WTC11 (cell line): ENCODE measurements around the gene TASL. TPM values are rescaled to one million over a fixed set of nuclear protein-coding genes. Genes with fewer than 3 reads are reported as not detected.

ENCODE experiments used
- ATAC-seq: fragments of 200-7000 bp; cut with Tn5 transposase; 2 replicates; pipeline ENCODE4 v1.10.0; 2021; ENCODE audit warnings: mild to moderate bottlenecking, moderate library complexity
- CTCF ChIA-PET: fragments of 300-600 bp; sonication (Branson Sonifier 250); formaldehyde crosslinking; loops from one replicate; lab custom pipeline; 2021; ENCODE audit warnings: antibody characterized with exemption; lab: Charles Lee
- POLR2A ChIA-PET: fragments of 350-600 bp; sonication (Branson Sonifier 250); formaldehyde crosslinking; loops from one replicate; lab custom pipeline; 2021; ENCODE audit warnings: antibody characterized with exemption; lab: Charles Lee
- DNase-seq: peaks from one replicate; pipeline ENCODE4 v3.0.0; 2021; ENCODE audit warnings: low spot score
- H3K27ac Mint-ChIP-seq: 2 replicates; pipeline ENCODE4 v1.8.0; 2021; ENCODE audit warnings: mixed read lengths
- H3K27me3 Mint-ChIP-seq: 2 replicates; pipeline ENCODE4 v1.8.0; 2021; ENCODE audit warnings: low read depth, mild to moderate bottlenecking, moderate library complexity, mixed read lengths
- H3K36me3 Mint-ChIP-seq: 2 replicates; pipeline ENCODE4 v1.8.0; 2021; ENCODE audit warnings: mixed read lengths
- H3K4me1 Mint-ChIP-seq: 2 replicates; pipeline ENCODE4 v1.8.0; 2022; ENCODE audit warnings: mixed read lengths
- H3K4me3 Mint-ChIP-seq: 2 replicates; pipeline ENCODE4 v1.8.0; 2021; ENCODE audit warnings: mild to moderate bottlenecking, moderate library complexity, mixed read lengths
- H3K9me3 Mint-ChIP-seq: 2 replicates; pipeline ENCODE4 v1.8.0; 2021; ENCODE audit warnings: mixed read lengths
- ATF1 ChIP-seq: sonication (generic); formaldehyde crosslinking; IDR thresholded peaks from 2 replicates; pipeline ENCODE4 v1.8.1; 2023; ENCODE audit warnings: mild to moderate bottlenecking, moderate library complexity, missing genetic modification reagents
- ATF3 ChIP-seq: sonication (generic); formaldehyde crosslinking; conservative IDR thresholded peaks from 2 replicates; pipeline ENCODE4 v1.8.1; 2022; ENCODE audit warnings: mild to moderate bottlenecking, missing genetic modification reagents
- CREB1 ChIP-seq: sonication (generic); formaldehyde crosslinking; IDR thresholded peaks from 2 replicates; pipeline ENCODE4 v1.8.0; 2023; ENCODE audit warnings: mild to moderate bottlenecking, missing genetic modification reagents
- FOXK1 ChIP-seq: sonication (generic); formaldehyde crosslinking; IDR thresholded peaks from 2 replicates; pipeline ENCODE4 v1.8.0; 2022; ENCODE audit warnings: mild to moderate bottlenecking, moderate library complexity, missing genetic modification reagents
- GABPB1 ChIP-seq: sonication (generic); formaldehyde crosslinking; IDR thresholded peaks from 2 replicates; pipeline ENCODE4 v1.8.1; 2023; ENCODE audit warnings: mild to moderate bottlenecking, missing genetic modification reagents
- HMGA2 ChIP-seq: fragments of 250-450 bp; sonication (Bioruptor Pico); IDR thresholded peaks from 2 replicates; pipeline ENCODE4 v1.4.0; 2021; ENCODE audit warnings: mild to moderate bottlenecking, moderate library complexity
- JAZF1 ChIP-seq: fragments of 250-450 bp; sonication (Bioruptor Pico); IDR thresholded peaks from 2 replicates; pipeline ENCODE4 v1.9.0; 2021; ENCODE audit warnings: moderate library complexity, mild to moderate bottlenecking, inconsistent platforms
- JUN ChIP-seq: sonication (generic); formaldehyde crosslinking; IDR thresholded peaks from 2 replicates; pipeline ENCODE4 v1.8.0; 2023; ENCODE audit warnings: mild to moderate bottlenecking, missing genetic modification reagents
- KAT7 ChIP-seq: sonication (generic); formaldehyde crosslinking; IDR thresholded peaks from 2 replicates; pipeline ENCODE4 v1.8.1; 2023; ENCODE audit warnings: missing genetic modification reagents, mild to moderate bottlenecking, borderline replicate concordance
- MXD4 ChIP-seq: fragments of 250-450 bp; sonication (Bioruptor Pico); IDR thresholded peaks from 2 replicates; pipeline ENCODE4 v1.8.0; 2021; ENCODE audit warnings: mild to moderate bottlenecking, moderate library complexity, borderline replicate concordance
- MYBL2 ChIP-seq: sonication (generic); formaldehyde crosslinking; IDR thresholded peaks from 2 replicates; pipeline ENCODE4 v1.8.1; 2023; ENCODE audit warnings: mild to moderate bottlenecking, moderate library complexity, missing genetic modification reagents
- NFATC4 ChIP-seq: fragments of 250-450 bp; sonication (Bioruptor Pico); IDR thresholded peaks from 2 replicates; pipeline ENCODE4 v1.9.0; 2021; ENCODE audit warnings: mild to moderate bottlenecking
- NFE2L1 ChIP-seq: sonication (generic); formaldehyde crosslinking; IDR thresholded peaks from 2 replicates; pipeline ENCODE4 v1.8.1; 2023; ENCODE audit warnings: missing genetic modification reagents
- PRRX2 ChIP-seq: fragments of 250-450 bp; sonication (Bioruptor Pico); IDR thresholded peaks from 2 replicates; pipeline ENCODE4 v1.8.0; 2021; ENCODE audit warnings: mild to moderate bottlenecking
- RORB ChIP-seq: fragments of 250-450 bp; sonication (Bioruptor Pico); IDR thresholded peaks from 2 replicates; pipeline ENCODE4 v1.9.0; 2021; ENCODE audit warnings: mild to moderate bottlenecking
- SP1 ChIP-seq: sonication (generic); formaldehyde crosslinking; conservative IDR thresholded peaks from 2 replicates; pipeline ENCODE4 v1.8.1; 2022; ENCODE audit warnings: missing genetic modification reagents
- TEAD1 ChIP-seq: sonication (generic); formaldehyde crosslinking; IDR thresholded peaks from 2 replicates; pipeline ENCODE4 v1.8.0; 2022; ENCODE audit warnings: mild to moderate bottlenecking, missing genetic modification reagents
- TP53 ChIP-seq: sonication (generic); formaldehyde crosslinking; IDR thresholded peaks from 2 replicates; pipeline ENCODE4 v1.8.1; 2023; ENCODE audit warnings: mild to moderate bottlenecking, missing genetic modification reagents
- ZNF138 ChIP-seq: sonication (generic); formaldehyde crosslinking; conservative IDR thresholded peaks from 2 replicates; pipeline ENCODE4 v1.8.1; 2022; ENCODE audit warnings: mild to moderate bottlenecking, moderate library complexity, missing genetic modification reagents
- total RNA-seq: library from RNA; stranded (reverse); gene quantifications from 3 replicates; pipeline ENCODE4 v1.2.3, GENCODE V29; 2021
- TF ChIP-seq, protein P1 (sequence below): fragments of 250-450 bp; sonication (Bioruptor Pico); IDR thresholded peaks from 2 replicates; pipeline ENCODE4 v2.1.2; 2022; ENCODE audit warnings: mild to moderate bottlenecking, moderate library complexity
- TF ChIP-seq, protein P2 (sequence below): sonication (generic); formaldehyde crosslinking; IDR thresholded peaks from 2 replicates; pipeline ENCODE4 v1.8.0; 2023; ENCODE audit warnings: mild to moderate bottlenecking, missing genetic modification reagents
- TF ChIP-seq, protein P3 (sequence below): sonication (generic); formaldehyde crosslinking; IDR thresholded peaks from 2 replicates; pipeline ENCODE4 v1.8.0; 2022; ENCODE audit warnings: missing genetic modification reagents
- TF ChIP-seq, protein P4 (sequence below): sonication (generic); formaldehyde crosslinking; IDR thresholded peaks from 2 replicates; pipeline ENCODE4 v1.8.1; 2022; ENCODE audit warnings: low read depth, missing genetic modification reagents, borderline replicate concordance

Gene TASL
- total RNA-seq, 1 experiment from 2014 or later: not detected

DNA sequence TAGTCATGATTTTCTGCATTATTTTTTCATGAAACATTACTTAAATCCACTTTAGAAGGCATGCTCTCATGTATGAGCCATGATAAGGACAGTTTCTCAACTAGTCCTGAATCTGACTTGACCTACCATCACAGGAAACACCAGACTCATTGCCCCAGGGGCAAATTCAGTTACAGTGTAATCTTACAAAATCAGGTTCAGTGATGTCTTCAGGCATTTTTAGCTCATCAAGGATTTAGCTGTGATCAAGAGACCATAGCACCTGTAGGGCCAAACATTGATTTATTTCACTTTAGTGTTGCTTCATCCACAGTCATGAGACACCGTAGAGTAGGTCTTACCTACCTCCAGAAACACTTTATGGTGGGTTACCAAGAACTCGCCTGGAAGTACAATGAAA is 3.1 kb upstream of the TASL start:
- no peaks in the 10 kb centered on the region for H3K36me3 Mint-ChIP-seq
- H3K4me3 Mint-ChIP-seq: no peak overlapping the region
- no peaks in the 10 kb centered on the region for H3K27me3 Mint-ChIP-seq
- no peak for ATAC-seq
- DNase-seq: no peak
- TF ChIP-seq MXD4: no peak
- no peak for TF ChIP-seq ATF3 (CRISPR knock-in tag)
- no peak for TF ChIP-seq JAZF1 (CRISPR knock-in tag)
- no peak for TF ChIP-seq TP53 (CRISPR knock-in tag)
- TF ChIP-seq, protein P1, sequence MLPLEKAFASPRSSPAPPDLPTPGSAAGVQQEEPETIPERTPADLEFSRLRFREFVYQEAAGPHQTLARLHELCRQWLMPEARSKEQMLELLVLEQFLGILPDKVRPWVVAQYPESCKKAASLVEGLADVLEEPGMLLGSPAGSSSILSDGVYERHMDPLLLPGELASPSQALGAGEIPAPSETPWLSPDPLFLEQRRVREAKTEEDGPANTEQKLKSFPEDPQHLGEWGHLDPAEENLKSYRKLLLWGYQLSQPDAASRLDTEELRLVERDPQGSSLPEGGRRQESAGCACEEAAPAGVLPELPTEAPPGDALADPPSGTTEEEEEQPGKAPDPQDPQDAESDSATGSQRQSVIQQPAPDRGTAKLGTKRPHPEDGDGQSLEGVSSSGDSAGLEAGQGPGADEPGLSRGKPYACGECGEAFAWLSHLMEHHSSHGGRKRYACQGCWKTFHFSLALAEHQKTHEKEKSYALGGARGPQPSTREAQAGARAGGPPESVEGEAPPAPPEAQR (CRISPR knock-in tag): no peak
- no peaks in the 10 kb centered on the region for H3K4me1 Mint-ChIP-seq
- CTCF ChIA-PET: no interaction called here
- H3K9me3 Mint-ChIP-seq: no peaks in the 10 kb centered on the region
- POLR2A ChIA-PET: no interaction called here
- no peak overlapping the region for H3K27ac Mint-ChIP-seq

- H3K4me3 Mint-ChIP-seq: no peak overlapping the region
- H3K36me3 Mint-ChIP-seq: no peaks in the 10 kb centered on the region
- no peaks in the 10 kb centered on the region for H3K9me3 Mint-ChIP-seq
- DNase-seq (no peak), ATAC-seq (no peak)
- CTCF ChIA-PET: no interaction called here
- H3K4me1 Mint-ChIP-seq: no peaks in the 10 kb centered on the region
- H3K27me3 Mint-ChIP-seq: no peaks in the 10 kb centered on the region
- H3K27ac Mint-ChIP-seq: no peak overlapping the region
- POLR2A ChIA-PET: no interaction called here
- TF ChIP-seq MYBL2: no peak
- TF ChIP-seq ATF1: no peak
- TF ChIP-seq SP1 (CRISPR knock-in tag): no peak
- no peak for TF ChIP-seq HMGA2 (CRISPR knock-in tag)
- TF ChIP-seq MXD4: no peak
- TF ChIP-seq JUN: no peak
- no peak for TF ChIP-seq GABPB1 (CRISPR knock-in tag)
- no peak for TF ChIP-seq FOXK1
- no peak for TF ChIP-seq NFATC4 (CRISPR knock-in tag)
- TF ChIP-seq TEAD1: no peak
- TF ChIP-seq, protein P2, sequence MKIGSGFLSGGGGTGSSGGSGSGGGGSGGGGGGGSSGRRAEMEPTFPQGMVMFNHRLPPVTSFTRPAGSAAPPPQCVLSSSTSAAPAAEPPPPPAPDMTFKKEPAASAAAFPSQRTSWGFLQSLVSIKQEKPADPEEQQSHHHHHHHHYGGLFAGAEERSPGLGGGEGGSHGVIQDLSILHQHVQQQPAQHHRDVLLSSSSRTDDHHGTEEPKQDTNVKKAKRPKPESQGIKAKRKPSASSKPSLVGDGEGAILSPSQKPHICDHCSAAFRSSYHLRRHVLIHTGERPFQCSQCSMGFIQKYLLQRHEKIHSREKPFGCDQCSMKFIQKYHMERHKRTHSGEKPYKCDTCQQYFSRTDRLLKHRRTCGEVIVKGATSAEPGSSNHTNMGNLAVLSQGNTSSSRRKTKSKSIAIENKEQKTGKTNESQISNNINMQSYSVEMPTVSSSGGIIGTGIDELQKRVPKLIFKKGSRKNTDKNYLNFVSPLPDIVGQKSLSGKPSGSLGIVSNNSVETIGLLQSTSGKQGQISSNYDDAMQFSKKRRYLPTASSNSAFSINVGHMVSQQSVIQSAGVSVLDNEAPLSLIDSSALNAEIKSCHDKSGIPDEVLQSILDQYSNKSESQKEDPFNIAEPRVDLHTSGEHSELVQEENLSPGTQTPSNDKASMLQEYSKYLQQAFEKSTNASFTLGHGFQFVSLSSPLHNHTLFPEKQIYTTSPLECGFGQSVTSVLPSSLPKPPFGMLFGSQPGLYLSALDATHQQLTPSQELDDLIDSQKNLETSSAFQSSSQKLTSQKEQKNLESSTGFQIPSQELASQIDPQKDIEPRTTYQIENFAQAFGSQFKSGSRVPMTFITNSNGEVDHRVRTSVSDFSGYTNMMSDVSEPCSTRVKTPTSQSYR: no peak
- no peak for TF ChIP-seq CREB1 (CRISPR knock-in tag)
These were observed 685 bp downstream of the TASL start for GRCh38 chrX:30576881-30577280.

DNA sequence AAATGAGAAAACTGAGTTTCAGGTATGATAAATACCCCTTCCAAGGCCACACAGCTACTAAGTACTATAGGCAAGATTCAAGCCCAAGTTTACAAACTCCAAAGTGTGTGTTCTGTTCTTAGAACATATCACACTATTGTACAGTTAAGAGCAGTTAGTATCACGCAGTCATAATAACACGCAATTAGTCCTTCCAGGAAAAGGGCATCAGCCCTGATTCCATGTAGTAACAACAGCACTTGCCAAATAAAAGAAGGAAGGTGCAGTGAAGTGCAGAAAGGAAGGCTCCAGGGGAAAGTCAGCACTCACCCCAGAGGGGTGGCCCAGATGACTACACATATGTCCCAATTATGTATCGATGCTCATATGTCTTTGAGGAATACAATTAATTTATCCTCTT is 4.4 kb downstream of the TASL start:
- no peaks in the 10 kb centered on the region for H3K9me3 Mint-ChIP-seq
- POLR2A ChIA-PET: no interaction called here
- H3K27ac Mint-ChIP-seq: no peak overlapping the region
- no peaks in the 10 kb centered on the region for H3K4me1 Mint-ChIP-seq
- DNase-seq (no peak), ATAC-seq (no peak)
- H3K36me3 Mint-ChIP-seq: no peaks in the 10 kb centered on the region
- no peak overlapping the region for H3K4me3 Mint-ChIP-seq
- no peaks in the 10 kb centered on the region for H3K27me3 Mint-ChIP-seq
- TF ChIP-seq KAT7 (CRISPR knock-in tag): no peak
- no peak for TF ChIP-seq ZNF138 (CRISPR knock-in tag)
- TF ChIP-seq PRRX2 (CRISPR knock-in tag): no peak
- TF ChIP-seq, protein P3, sequence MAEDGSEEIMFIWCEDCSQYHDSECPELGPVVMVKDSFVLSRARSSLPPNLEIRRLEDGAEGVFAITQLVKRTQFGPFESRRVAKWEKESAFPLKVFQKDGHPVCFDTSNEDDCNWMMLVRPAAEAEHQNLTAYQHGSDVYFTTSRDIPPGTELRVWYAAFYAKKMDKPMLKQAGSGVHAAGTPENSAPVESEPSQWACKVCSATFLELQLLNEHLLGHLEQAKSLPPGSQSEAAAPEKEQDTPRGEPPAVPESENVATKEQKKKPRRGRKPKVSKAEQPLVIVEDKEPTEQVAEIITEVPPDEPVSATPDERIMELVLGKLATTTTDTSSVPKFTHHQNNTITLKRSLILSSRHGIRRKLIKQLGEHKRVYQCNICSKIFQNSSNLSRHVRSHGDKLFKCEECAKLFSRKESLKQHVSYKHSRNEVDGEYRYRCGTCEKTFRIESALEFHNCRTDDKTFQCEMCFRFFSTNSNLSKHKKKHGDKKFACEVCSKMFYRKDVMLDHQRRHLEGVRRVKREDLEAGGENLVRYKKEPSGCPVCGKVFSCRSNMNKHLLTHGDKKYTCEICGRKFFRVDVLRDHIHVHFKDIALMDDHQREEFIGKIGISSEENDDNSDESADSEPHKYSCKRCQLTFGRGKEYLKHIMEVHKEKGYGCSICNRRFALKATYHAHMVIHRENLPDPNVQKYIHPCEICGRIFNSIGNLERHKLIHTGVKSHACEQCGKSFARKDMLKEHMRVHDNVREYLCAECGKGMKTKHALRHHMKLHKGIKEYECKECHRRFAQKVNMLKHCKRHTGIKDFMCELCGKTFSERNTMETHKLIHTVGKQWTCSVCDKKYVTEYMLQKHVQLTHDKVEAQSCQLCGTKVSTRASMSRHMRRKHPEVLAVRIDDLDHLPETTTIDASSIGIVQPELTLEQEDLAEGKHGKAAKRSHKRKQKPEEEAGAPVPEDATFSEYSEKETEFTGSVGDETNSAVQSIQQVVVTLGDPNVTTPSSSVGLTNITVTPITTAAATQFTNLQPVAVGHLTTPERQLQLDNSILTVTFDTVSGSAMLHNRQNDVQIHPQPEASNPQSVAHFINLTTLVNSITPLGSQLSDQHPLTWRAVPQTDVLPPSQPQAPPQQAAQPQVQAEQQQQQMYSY (CRISPR knock-in tag): no peak
- no peak for TF ChIP-seq NFE2L1 (CRISPR knock-in tag)
- TF ChIP-seq TP53 (CRISPR knock-in tag): no peak
- no peak for TF ChIP-seq RORB
- TF ChIP-seq CREB1 (CRISPR knock-in tag): no peak
- TF ChIP-seq, protein P4, sequence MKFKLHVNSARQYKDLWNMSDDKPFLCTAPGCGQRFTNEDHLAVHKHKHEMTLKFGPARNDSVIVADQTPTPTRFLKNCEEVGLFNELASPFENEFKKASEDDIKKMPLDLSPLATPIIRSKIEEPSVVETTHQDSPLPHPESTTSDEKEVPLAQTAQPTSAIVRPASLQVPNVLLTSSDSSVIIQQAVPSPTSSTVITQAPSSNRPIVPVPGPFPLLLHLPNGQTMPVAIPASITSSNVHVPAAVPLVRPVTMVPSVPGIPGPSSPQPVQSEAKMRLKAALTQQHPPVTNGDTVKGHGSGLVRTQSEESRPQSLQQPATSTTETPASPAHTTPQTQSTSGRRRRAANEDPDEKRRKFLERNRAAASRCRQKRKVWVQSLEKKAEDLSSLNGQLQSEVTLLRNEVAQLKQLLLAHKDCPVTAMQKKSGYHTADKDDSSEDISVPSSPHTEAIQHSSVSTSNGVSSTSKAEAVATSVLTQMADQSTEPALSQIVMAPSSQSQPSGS: no peak
- CTCF ChIA-PET: interaction anchor here (0.6 kb wide), 1 partner anchor 98 kb away, joined by 5 read pairs; no protein-coding TSS in a partner anchor
